Heart left ventricle (tissue), 16 donors: ENCODE data around the gene HDAC5. TPM values are rescaled to one million over a fixed set of nuclear protein-coding genes. Genes with fewer than 3 reads are reported as not detected.

Source experiments
- ATAC-seq, 4 donors: fragments of 200-7000 bp; cut with Tn5 transposase; one replicate each; pipeline ENCODE4 v1.9.1; 2020 to 2022; ENCODE audit warnings: moderate library complexity in 4 of 4, mild to moderate bottlenecking in 3 of 4, moderate number of reproducible peaks in 1 of 4
- DNase-seq, 5 donors: peaks; one replicate each; pipeline ENCODE4 v3.0.0-alpha.2; 2020
- H3K27ac ChIP-seq, 12 donors: fragments of 200-600 bp; sonication (generic) in 4 of 12; one replicate each; pipeline versions ENCODE4 v1.5.0 to v1.8.0; 2016 to 2022; ENCODE audit warnings: mild to moderate bottlenecking in 2 of 12
- H3K27me3 ChIP-seq, 9 donors: fragments of 200-600 bp; sonication (generic) in 2 of 9; one replicate each; pipeline versions ENCODE4 v1.5.1 to v1.8.0; 2016 to 2022; ENCODE audit warnings: mild to moderate bottlenecking in 3 of 9
- H3K36me3 ChIP-seq, 9 donors: fragments of 200-600 bp; sonication (generic) in 2 of 9; one replicate each; pipeline versions ENCODE4 v1.5.0 to v1.8.0; 2018 to 2022; ENCODE audit warnings: mild to moderate bottlenecking in 2 of 9
- H3K4me1 ChIP-seq, 12 donors: fragments of 200-600 bp; sonication (generic) in 4 of 12; one replicate each; pipeline versions ENCODE4 v1.5.0 to v1.8.0; 2016 to 2022; ENCODE audit warnings: mild to moderate bottlenecking in 3 of 12
- H3K4me3 ChIP-seq, 12 donors: fragments of 200-600 bp; sonication (generic) in 4 of 12; one replicate each; pipeline versions ENCODE4 v1.5.0 to v1.8.0; 2017 to 2022; ENCODE audit warnings: mild to moderate bottlenecking in 9 of 12, moderate library complexity in 4 of 12
- H3K9me3 ChIP-seq, 12 donors: fragments of 200-600 bp; sonication (generic) in 4 of 12; one replicate each; pipeline versions ENCODE4 v1.5.0 to v1.8.0; 2016 to 2022; ENCODE audit warnings: mild to moderate bottlenecking in 1 of 12
- CTCF ChIP-seq, 12 donors: fragments of 200-600 bp; sonication (generic) in 4 of 12; IDR thresholded peaks; one replicate each; pipeline versions ENCODE4 v1.5.0 to v1.8.0; 2018 to 2022; ENCODE audit warnings: antibody characterized with exemption in 12 of 12, mild to moderate bottlenecking in 5 of 12
- POLR2A ChIP-seq, 2 donors: fragments of 450-650 bp; IDR thresholded peaks; one replicate each; pipeline ENCODE4 v1.6.1; 2017; ENCODE audit warnings: antibody characterized with exemption in 2 of 2, mild to moderate bottlenecking in 2 of 2, moderate library complexity in 2 of 2
- WGBS, 4 donors: extraction: QIAGEN DNeasy Blood & Tissue Kit in 2 of 4; methylation state at CpG; one replicate each; pipeline versions ENCODE4 v1.1.5 to v1.1.7; 2013 to 2018; 5-methylcytosine and 5-hydroxymethylcytosine counted together
- intact Hi-C, 10 donors: fragments of 100-400 bp; cut with DNase I; formaldehyde crosslinking; loops; one replicate each; pipeline versions ENCODE4 v1.11.1 to v1.14.2; 2022
- polyA plus RNA-seq, 2 donors: library from polyadenylated mRNA; stranded (reverse); fragments of 200-250 nt; gene quantifications; one replicate each; pipeline ENCODE4 v1.2.3, GENCODE V29; 2013
- total RNA-seq, 9 donors: library from RNA; depleted of rRNA in 2 of 9; stranded (reverse); fragments of >200 nt in 2 of 9; fragmentation: NEBNext Ultra II Directional in 3 of 9; extraction: Animal tissue kit (Norgen Biotek cat#: 25700) in 3 of 9; gene quantifications; one replicate each; pipeline versions ENCODE4 v1.1.0 to v1.2.4, GENCODE V29; 2016 to 2023
- donor health status: ischemic (EF 13 %, LVEDD 7.1; RV severe dilation, severe dysfunction).
- donor health status: healthy with polysubstance abuse.
- donor health status: DM: no; HTN: yes; CAD: no.
- donor health status: DM: no; HTN: no; CAD: no.
- donor health status: ischemic (EF 25% LVEDD 6.9; RV normal size, moderate dysfunction).
- donor health status: ischemic (EF 25% LVEDD 5.7; RV mildly dilated, moderate dysfunction).
- donor health status: healthy.
- donor health status: DM: yes; HTN: yes; CAD: no.
- donor health status: ischemic (EF 35%, LVEDD 5.7; RV mildly dilated, moderate dysfunction).
- donor health status: nonischemic (EF 11% LVEDD 7.7; RV severe dilation, severe dysfunction).
- donor health status: DM: yes; HTN: yes; CAD: no.
- donor health status: PGD.
- donor health status: ischemic (EF 29% LVEDD 5.4; RV normal size, mild dysfunction).
- donor health status: nonischemic (EF 23%, LVEDD 6.1; RV moderate dilation, normal function).

Gene HDAC5
- total and polyA plus RNA-seq, 11 donors: 54.6 to 283 (median 70.1) TPM

- Histone ChIP-seq H3K4me3 (peak overlapping the region in 10 of 12 donors; percentile 43 to 71 (median 58)), H3K4me1 (peaks cover 20 to 99% (median 89%) of the 10 kb centered on the region in 12 donors), H3K9me3 (no peaks in the 10 kb centered on the region), H3K36me3 (peaks cover 0 to 21% (median 8%) of the 10 kb centered on the region in 9 donors), H3K27ac (peak overlapping the region; percentile 84 to 97 (median 93)), H3K27me3 (no peaks in the 10 kb centered on the region)
- TF ChIP-seq CTCF (IDR thresholded peaks at IDR 0.05) (no peak), POLR2A (IDR thresholded peaks at IDR 0.05) (no peak)
- ATAC-seq (no peak), DNase-seq (no peak)
- whole genome bisulfite sequencing, 4 donors: 20 to 39% (median 33%) methylated on average over 2 to 4 of the region's 4 CpGs
- intact Hi-C loops: no loop called here
Observed at GRCh38 chr17:44109312-44109630, 14.2 kb downstream of the HDAC5 start.

GRCh38 chr17:44108440-44109311 lies 14.8 kb downstream of the HDAC5 start:
- Histone ChIP-seq H3K27ac (peak overlapping the region; percentile 65 to 97 (median 93)), H3K9me3 (no peaks in the 10 kb centered on the region), H3K4me3 (peak overlapping the region in 10 of 12 donors; percentile 43 to 71 (median 58)), H3K4me1 (peaks cover 20 to 99% (median 89%) of the 10 kb centered on the region in 12 donors), H3K27me3 (no peaks in the 10 kb centered on the region), H3K36me3 (peaks cover 0 to 22% (median 4%) of the 10 kb centered on the region in 9 donors)
- DNase-seq (peak; percentile 88 to 96 (median 90)), ATAC-seq (peak; percentile 81 to 82 (median 82))
- intact Hi-C loops: no loop called here
- WGBS, 4 donors: 16 to 24% (median 20%) methylated on average over 16 of the region's 16 CpGs
- TF ChIP-seq CTCF (IDR thresholded peaks at IDR 0.05) (no peak), POLR2A (IDR thresholded peaks at IDR 0.05) (peak in 1 of 2 donors; percentile 52)

- TF ChIP-seq CTCF (IDR thresholded peaks at IDR 0.05): no peak
- no peak for TF ChIP-seq POLR2A (IDR thresholded peaks at IDR 0.05)
- no peak overlapping the region for H3K4me3 ChIP-seq
- peaks cover 20 to 96% (median 83%) of the 10 kb centered on the region in 12 donors for H3K4me1 ChIP-seq
- intact Hi-C loops: no loop called here
- peak overlapping the region in 9 of 12 donors; percentile 91 to 97 (median 94) for H3K27ac ChIP-seq
- WGBS, 4 donors: 93 to 98% (median 95%) methylated on average over 4 of the region's 4 CpGs
- H3K9me3 ChIP-seq: no peaks in the 10 kb centered on the region
- ATAC-seq: no peak
- no peak for DNase-seq
- peaks cover 0 to 33% (median 4%) of the 10 kb centered on the region in 9 donors for H3K36me3 ChIP-seq
- H3K27me3 ChIP-seq: no peaks in the 10 kb centered on the region
Observed at GRCh38 chr17:44106801-44107200, 16.6 kb downstream of the HDAC5 start.

- Histone ChIP-seq H3K27ac (peak overlapping the region in 3 of 12 donors; percentile 11 to 69 (median 61)), H3K9me3 (no peaks in the 10 kb centered on the region), H3K4me3 (no peak overlapping the region), H3K4me1 (peaks cover 15 to 97% (median 82%) of the 10 kb centered on the region in 12 donors), H3K36me3 (peaks cover 0 to 33% (median 4%) of the 10 kb centered on the region in 9 donors), H3K27me3 (no peaks in the 10 kb centered on the region)
- DNase-seq: no peak
- no peak for TF ChIP-seq CTCF (IDR thresholded peaks at IDR 0.05)
- no peak for TF ChIP-seq POLR2A (IDR thresholded peaks at IDR 0.05)
- WGBS, 4 donors: 34 to 59% (median 51%) methylated on average over 2 to 3 of the region's 3 CpGs
- ATAC-seq: no peak
- intact Hi-C loops: no loop called here
Observed at GRCh38 chr17:44105941-44106340, 17.5 kb downstream of the HDAC5 start.
